Activated CD8-positive, alpha-beta memory T cell treated with anti-CD3 and anti-CD28 coated beads, Interleukin-2, amount 50 U/mL, for 1 hour (primary cell): ENCODE data around the gene ZNF333.
"Not testable (repeated sequence)": the region's sequence is repeated elsewhere in the genome, so short reads cannot be mapped to it uniquely, and the experiment has no call there.

Experiments
- DNase-seq: peaks from one replicate; pipeline ENCODE4 v3.0.0-alpha.2; 2020; ENCODE audit errors: extremely low read depth

Gene ZNF333

DNA sequence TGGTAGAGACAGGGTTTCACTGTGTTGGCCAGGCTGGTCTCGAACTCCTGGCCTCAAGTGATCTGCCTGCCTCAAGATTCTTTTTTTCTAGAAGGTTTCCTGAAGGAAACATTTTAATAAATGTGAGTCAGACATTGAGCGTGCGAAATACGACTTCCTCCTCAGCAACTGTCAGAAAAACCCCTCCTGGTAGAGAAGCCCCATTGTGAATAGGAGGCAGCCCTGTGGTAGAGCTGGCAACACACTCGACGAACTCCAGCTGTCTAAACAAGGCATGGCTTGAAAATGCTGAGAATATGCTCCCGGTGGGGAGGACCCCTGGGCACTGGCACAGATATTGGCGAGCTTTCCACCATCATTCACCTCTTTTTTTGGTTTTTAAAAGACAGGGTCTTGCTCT lies 9.8 kb downstream of the ZNF333 start:
- DNase-seq, result no peak

DNA sequence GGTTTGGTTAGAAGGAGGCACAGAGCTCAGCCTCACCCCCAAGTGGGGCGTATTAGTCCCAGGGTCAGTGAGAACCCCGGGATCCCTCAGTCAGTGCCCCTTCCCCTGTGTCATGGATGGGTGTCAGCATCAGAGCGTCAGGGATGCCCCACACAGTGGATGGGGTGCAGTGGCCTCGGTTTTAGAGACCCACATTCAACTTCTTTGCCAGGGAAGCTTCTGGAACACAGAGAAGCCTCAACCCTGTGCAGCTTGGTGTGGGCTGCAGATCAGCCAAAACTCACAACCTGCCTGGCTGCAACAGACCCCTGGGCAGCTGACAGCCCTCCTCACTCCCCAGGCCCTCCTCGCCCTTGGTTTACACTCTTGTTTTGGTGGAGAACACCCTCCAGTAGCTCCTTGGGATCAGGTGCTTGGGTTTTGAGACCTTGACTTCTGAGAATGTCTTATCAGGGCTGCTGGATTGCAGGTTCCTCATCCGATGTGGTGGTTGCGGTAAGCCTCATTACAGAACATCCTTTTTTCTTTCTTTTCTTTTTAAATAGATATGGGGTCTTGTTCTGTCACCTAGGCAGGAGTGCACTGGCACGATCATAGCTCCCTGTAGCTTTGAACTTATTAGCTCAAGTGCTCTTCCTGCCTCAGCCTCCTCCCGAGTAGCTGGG lies 11.0 kb downstream of the ZNF333 start:
- no peak for DNase-seq

DNA sequence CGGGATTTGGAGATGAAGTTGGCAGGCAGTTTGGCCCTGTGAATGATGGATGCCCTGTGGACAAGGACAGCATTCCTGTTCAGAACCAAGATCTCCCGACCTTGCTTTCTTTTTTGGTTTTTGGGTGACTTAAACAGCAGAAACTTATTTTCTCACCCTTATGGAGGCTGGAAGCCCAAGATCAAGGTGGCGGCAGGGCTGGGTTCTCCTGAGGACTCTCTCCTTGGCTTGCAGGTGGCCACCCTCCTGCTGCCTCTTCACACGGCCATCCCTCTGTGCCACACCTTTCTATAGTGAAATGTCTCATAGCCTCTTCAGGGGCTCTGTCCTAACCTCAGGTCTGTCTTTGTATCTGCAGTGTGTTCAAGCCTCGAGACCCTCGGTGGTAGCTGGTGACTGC lies 14.0 kb downstream of the ZNF333 start:
- no peak for DNase-seq

DNA sequence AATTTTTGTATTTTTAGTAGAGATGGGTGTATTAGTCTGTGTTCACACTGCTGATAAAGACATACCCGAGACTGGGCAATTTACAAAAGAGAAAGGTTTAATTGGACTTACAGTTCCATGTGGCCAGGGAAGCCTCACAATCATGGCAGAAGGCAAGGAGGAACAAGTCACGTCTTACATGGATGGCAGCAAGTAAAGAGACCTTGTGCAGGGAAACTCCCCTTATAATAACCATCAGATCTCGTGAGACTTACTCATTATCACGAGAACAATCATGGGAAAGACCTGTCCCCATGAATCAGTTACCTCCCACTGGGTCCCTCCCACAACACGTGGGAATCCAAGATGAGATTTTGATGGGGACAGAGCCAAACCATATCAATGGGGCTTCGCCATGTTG lies 14.6 kb downstream of the ZNF333 start:
- DNase-seq, result no peak

DNA sequence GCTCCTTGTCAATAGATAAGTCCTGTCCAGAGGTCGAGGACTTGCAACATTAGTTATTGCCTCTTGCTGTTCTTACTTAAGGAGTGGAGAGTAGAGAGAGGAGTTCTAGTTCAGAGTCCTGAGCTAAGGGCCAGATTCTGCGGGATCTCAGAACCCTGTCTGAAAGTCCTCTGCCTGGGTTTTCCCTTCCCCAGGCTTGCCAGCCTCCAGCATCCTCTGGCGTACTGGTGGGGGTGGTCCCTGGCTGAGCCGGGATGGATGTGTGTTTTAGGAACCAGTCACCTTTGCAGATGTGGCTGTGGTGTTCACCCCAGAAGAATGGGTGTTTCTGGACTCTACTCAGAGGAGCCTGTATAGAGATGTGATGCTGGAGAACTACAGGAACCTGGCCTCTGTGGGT lies 26.0 kb downstream of the ZNF333 start:
- no peak for DNase-seq

DNA sequence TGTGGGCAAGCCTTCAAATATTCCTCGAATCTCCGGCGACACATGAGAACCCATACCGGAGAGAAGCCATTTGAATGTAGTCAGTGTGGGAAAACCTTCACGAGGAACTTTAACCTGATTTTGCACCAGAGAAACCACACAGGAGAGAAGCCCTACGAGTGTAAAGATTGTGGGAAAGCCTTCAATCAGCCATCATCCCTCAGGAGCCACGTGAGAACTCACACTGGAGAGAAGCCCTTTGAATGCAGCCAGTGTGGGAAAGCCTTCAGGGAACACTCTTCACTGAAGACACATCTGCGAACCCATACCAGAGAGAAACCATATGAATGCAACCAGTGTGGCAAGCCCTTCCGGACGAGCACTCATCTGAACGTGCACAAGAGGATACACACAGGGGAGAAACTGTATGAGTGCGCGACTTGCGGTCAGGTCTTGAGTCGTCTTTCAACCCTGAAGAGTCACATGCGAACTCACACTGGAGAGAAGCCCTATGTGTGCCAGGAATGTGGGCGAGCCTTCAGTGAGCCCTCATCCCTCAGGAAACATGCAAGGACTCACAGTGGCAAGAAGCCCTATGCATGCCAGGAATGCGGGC lies 28.8 kb downstream of the ZNF333 start:
- no peak for DNase-seq

GRCh38 chr19:14719162-14719561 lies 29.3 kb downstream of the ZNF333 start:
- DNase-seq, result no peak

GRCh38 chr19:14722127-14722526 lies 32.3 kb downstream of the ZNF333 start:
- DNase-seq, result no peak

DNA sequence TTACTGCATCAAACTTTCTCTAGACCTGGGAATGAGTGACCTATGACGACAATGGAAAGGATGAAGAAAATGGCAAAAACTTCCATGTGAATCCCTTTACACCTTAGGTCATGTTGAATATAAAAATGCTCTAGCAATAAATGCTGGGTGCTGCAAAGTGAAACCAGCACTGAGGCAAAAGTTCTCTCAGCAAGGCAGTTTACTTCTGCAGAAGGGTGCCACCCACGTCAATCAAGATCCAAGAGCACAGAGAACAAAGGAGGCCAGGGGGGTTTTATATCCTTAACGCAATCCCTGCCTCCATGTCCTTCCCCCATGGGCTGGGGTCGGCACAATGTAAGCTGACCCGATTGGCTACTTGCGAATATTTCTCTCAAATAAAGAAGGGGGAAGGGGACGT lies 38.7 kb downstream of the ZNF333 start:
- no peak for DNase-seq

- DNase-seq, result no peak
Measured at GRCh38 chr19:14731200-14731599, 41.4 kb downstream of the ZNF333 start.

GRCh38 chr19:14732510-14732909 lies 42.7 kb downstream of the ZNF333 start:
- no peak for DNase-seq

DNA sequence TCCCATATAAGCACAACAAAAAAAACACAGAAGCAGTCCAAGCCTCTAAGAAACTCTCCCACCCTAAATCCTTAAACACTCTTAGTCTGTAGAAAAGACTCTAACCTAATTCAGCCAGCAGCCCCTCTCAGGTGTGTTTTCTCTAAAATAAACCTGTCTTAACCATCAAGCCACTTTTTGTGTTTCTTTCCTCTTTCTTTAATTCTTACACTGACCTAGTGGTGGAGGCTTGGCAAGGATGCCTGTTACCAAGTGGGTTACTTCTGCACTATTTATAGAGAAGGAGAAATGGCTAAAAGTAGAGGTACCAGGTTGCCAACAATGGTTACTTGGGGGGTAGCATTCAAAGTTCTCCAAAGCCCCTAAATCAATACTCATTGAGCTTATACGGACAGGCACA lies 43.7 kb downstream of the ZNF333 start:
- no peak for DNase-seq

GRCh38 chr19:14735915-14736314 lies 46.1 kb downstream of the ZNF333 start:
- DNase-seq, result no peak

DNA sequence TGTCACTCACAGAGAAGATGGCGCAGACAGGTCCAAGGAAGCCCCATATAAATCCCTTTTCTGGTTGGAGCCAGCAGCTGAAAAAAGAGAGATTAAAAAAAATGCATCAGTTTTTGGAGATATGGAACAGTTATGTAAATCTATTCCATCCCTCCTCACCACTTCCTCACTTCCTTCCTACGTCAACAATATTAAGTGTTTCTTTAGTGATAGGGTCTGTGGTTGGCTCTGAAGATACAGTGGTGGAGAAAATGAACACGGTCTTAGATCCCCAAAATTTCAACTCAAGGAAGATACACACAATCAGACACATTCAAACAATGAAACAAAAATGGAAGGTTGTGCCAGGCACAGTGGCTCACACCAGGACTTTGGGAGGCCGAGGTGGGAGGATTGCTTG lies 57.0 kb downstream of the ZNF333 start:
- DNase-seq, result no peak

DNA sequence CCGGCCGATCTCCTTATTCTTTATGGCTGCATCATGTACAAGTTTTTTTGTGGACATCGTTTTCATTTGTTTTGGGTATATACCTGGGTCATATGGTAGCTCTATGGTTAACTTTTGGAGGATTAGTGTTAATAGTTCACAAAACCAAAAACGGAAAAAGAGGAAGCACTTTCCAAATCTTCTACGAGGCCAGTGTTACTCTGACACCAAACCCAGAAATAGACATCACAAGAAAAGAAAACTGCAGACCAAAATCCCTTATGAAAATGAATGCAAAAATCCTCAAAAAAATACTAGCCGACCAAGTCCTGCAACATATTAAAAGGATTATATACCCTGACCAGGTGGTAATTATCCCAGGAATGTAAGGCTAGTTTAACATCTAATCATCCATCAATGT lies 58.8 kb downstream of the ZNF333 start:
- no peak for DNase-seq

DNA sequence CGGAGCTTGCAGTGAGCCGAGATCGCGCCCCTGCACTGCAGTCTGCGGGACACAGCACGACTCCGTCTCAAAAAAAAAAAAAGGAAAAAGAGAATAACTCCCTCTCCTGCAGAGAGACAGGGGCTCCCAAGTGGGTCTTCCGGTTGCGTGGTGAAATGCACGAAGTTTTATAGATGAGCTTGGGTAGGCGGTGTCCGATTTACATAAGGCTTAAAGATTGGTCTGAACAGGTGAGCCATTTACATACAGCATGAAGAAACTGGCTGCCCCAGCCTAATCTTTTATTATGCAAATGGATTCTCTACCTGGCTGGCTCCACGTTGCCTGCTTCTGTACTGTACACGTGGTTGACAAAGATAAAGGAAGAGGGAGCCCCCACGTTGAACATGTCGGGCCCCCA lies 69.0 kb downstream of the ZNF333 start:
- no peak for DNase-seq

DNA sequence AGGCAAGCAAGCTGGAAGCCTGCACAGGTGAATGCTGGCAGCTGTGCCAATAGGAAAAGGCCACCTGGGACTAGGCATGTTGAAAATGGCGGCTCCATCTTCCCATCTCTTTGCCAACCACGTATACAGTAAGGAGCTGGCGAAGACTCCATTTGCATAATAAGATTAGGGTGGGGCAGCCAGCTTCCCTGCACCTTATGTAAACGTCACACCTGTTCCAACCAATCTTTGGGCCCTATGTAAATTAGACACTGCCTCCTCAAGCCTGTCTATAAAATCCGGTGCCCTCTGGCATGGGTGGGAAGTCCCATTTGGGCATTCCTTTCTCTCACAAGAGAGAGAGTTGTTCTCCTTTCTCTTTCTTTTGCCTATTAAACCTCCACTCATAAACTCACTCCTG lies 71.8 kb downstream of the ZNF333 start:
- no peak for DNase-seq

GRCh38 chr19:14762111-14762510 lies 72.3 kb downstream of the ZNF333 start:
- DNase-seq, result no peak

DNA sequence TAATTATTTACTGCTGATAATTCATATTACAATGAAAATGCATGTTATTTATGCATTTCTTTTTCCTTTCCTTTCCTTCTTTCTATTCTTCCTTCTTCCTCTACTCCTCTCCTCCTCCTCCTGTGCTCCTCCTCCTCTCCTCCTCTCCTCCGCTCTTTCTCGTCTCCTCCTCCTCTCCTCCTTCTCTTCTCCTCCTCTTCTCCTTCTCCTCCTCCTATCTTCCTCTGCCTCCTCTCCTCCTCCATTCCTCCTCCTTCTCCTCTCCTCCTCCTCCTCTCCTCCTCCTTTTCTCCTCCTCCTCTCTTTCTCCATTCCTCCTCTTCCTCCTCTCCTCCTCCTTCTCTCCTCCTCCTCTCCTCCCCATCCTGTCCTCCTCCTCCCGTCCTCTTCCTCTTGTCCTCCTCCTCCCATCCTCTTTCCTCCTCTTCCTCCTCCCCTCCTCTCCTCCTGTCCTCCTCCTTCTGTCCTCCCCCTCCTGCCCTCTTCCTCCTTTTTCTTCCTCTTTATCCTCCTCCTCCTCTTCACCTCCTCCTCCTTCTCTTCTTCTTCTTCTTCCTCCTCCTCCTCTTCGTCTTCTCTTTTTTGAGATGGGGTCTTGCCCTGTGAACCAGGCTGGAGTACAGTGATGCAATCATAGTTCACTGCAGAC lies 73.8 kb downstream of the ZNF333 start:
- DNase-seq, result no peak

DNA sequence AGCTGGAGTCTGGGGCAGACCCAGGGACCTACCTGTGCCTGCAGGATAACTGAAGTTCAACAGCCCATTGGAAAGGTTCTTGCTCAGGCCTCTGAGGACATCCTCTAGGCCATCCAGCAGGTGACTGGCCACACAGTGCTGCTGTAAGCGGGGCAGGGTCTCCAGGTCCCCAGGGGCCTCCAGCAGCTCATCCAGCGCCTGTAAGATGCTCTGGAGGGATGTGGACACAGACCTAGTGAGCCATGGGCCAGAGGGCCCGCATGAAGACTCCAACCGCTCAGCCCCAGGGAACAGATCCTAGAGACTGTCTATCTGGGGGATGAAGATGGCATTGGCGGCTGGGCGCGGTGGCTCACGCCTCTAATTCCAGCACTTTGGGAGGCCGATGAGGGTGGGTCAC lies 74.6 kb downstream of the ZNF333 start:
- DNase-seq, result no peak

DNA sequence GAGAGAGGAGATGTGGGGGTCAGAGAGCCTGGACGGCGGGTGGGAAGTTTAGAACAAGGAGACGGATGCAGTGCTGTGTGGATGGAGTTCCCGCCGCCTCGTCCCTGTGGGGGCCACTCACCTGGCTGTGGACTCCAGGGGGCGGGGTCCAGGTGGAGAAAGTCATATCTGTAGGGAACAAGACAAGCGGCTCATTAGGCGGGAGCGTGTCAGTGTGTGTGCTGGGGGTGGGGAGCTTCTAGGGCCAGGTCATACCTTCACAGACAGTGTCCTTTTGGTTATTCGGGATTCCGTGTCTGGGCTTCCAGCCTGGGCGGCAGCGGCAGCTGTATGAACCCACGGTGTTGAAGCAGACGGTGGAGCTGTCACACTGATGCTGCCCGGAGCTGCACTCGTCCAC lies 75.6 kb downstream of the ZNF333 start:
- DNase-seq, result not testable (repeated sequence)

- not testable (repeated sequence) for DNase-seq
Measured at GRCh38 chr19:14765841-14766240, 76.0 kb downstream of the ZNF333 start.

DNA sequence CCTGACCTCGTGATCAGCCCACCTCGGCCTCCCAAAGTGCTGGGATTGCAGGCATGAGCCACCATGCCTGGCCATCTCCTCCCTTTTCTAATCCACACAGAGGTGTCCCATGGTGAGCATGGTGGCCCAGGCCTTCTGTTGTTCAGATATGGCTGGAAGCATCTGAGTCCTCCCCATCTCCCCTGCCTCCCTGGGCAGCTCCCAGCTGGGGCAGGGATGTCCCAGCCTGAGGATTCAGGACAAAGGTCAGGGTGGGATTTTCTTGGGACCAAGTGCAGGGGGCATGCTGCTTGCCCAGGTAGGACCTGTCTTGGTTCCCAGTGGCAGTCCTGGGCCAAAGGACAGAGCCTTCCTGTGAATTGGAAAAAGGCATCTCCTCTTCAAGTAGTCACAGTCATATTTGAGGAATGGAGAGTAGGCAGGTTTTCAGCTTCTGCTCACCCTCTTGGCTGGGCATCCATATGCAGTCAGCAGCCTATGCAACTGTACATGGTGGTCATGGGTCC lies 77.7 kb downstream of the ZNF333 start:
- DNase-seq, result no peak
